ENCODE data around the gene SYNRG. TPM values are rescaled to one million over a fixed set of nuclear protein-coding genes. Genes with fewer than 3 reads are reported as not detected.

SYNRG gene
- total RNA-seq, 1 experiment from 2014 or later: 29.8 TPM

- in situ Hi-C loops (cut with HindIII; ENCODE audit: low sequenced_read_pairs): no loop called here
- DNase-seq (ENCODE audit: low spot score): no peak
These were observed 55.7 kb downstream of the SYNRG start for GRCh38 chr17:37553401-37553966.

- no peak for DNase-seq (ENCODE audit: low spot score)
- in situ Hi-C loops (cut with HindIII; ENCODE audit: low sequenced_read_pairs): no loop called here
These were observed 57.4 kb downstream of the SYNRG start for GRCh38 chr17:37551788-37552187.

GRCh38 chr17:37547986-37548385 lies 61.2 kb downstream of the SYNRG start:
- no peak for DNase-seq (ENCODE audit: low spot score)
- in situ Hi-C loops (cut with HindIII; ENCODE audit: low sequenced_read_pairs): no loop called here

GRCh38 chr17:37546302-37546701 lies 62.9 kb downstream of the SYNRG start:
- in situ Hi-C loops (cut with HindIII; ENCODE audit: low sequenced_read_pairs): no loop called here

GRCh38 chr17:37545486-37545885 lies 63.7 kb downstream of the SYNRG start:
- in situ Hi-C loops (cut with HindIII; ENCODE audit: low sequenced_read_pairs): no loop called here
- DNase-seq (ENCODE audit: low spot score): no peak

More at GRCh38 chr17:37546302-37546701, 62.9 kb downstream of the SYNRG start:
- DNase-seq (ENCODE audit: low spot score): peak; percentile 48

- in situ Hi-C loops (cut with HindIII; ENCODE audit: low sequenced_read_pairs): no loop called here
These were observed 65.6 kb downstream of the SYNRG start for GRCh38 chr17:37543637-37544052.

GRCh38 chr17:37541880-37542660 lies 67.1 kb downstream of the SYNRG start:
- no peak for DNase-seq (ENCODE audit: low spot score)
- in situ Hi-C loops (cut with HindIII; ENCODE audit: low sequenced_read_pairs): no loop called here

More at GRCh38 chr17:37543637-37544052, 65.6 kb downstream of the SYNRG start:
- no peak for DNase-seq (ENCODE audit: low spot score)

GRCh38 chr17:37538981-37539659 lies 70.1 kb downstream of the SYNRG start:
- in situ Hi-C loops (cut with HindIII; ENCODE audit: low sequenced_read_pairs): no loop called here
- no peak for DNase-seq (ENCODE audit: low spot score)

GRCh38 chr17:37535906-37536305 lies 73.3 kb downstream of the SYNRG start:
- DNase-seq (ENCODE audit: low spot score): no peak
- in situ Hi-C loops (cut with HindIII; ENCODE audit: low sequenced_read_pairs): no loop called here

GRCh38 chr17:37532756-37533155 lies 76.5 kb downstream of the SYNRG start:
- DNase-seq (ENCODE audit: low spot score): no peak
- in situ Hi-C loops (cut with HindIII; ENCODE audit: low sequenced_read_pairs): no loop called here

- DNase-seq (ENCODE audit: low spot score): no peak
- in situ Hi-C loops (cut with HindIII; ENCODE audit: low sequenced_read_pairs): no loop called here
These were observed 78.8 kb downstream of the SYNRG start for GRCh38 chr17:37530420-37530819.

GRCh38 chr17:37527249-37527851 lies 81.9 kb downstream of the SYNRG start:
- DNase-seq (ENCODE audit: low spot score): peak; percentile 65
- in situ Hi-C loops (cut with HindIII; ENCODE audit: low sequenced_read_pairs): no loop called here

GRCh38 chr17:37523715-37524219 lies 85.5 kb downstream of the SYNRG start:
- in situ Hi-C loops (cut with HindIII; ENCODE audit: low sequenced_read_pairs): no loop called here
- no peak for DNase-seq (ENCODE audit: low spot score)

- in situ Hi-C loops (cut with HindIII; ENCODE audit: low sequenced_read_pairs): no loop called here
- no peak for DNase-seq (ENCODE audit: low spot score)
These were observed 87.4 kb downstream of the SYNRG start for GRCh38 chr17:37521821-37522220.

- no peak for DNase-seq (ENCODE audit: low spot score)
- in situ Hi-C loops (cut with HindIII; ENCODE audit: low sequenced_read_pairs): no loop called here
These were observed 89.0 kb downstream of the SYNRG start for GRCh38 chr17:37520174-37520573.

- DNase-seq (ENCODE audit: low spot score): no peak
- in situ Hi-C loops (cut with HindIII; ENCODE audit: low sequenced_read_pairs): no loop called here
These were observed 89.8 kb downstream of the SYNRG start for GRCh38 chr17:37519251-37519985.

- in situ Hi-C loops (cut with HindIII; ENCODE audit: low sequenced_read_pairs): no loop called here
- DNase-seq (ENCODE audit: low spot score): no peak
These were observed 90.4 kb downstream of the SYNRG start for GRCh38 chr17:37518826-37519225.

GRCh38 chr17:37517881-37518280 lies 91.3 kb downstream of the SYNRG start:
- in situ Hi-C loops (cut with HindIII; ENCODE audit: low sequenced_read_pairs): no loop called here
- DNase-seq (ENCODE audit: low spot score): no peak

GRCh38 chr17:37516127-37516571 lies 93.1 kb downstream of the SYNRG start:
- in situ Hi-C loops (cut with HindIII; ENCODE audit: low sequenced_read_pairs): no loop called here
- DNase-seq (ENCODE audit: low spot score): no peak

Data from G401 (cell line).